ENCODE results near the gene PNPLA2.

Gene PNPLA2

DNA sequence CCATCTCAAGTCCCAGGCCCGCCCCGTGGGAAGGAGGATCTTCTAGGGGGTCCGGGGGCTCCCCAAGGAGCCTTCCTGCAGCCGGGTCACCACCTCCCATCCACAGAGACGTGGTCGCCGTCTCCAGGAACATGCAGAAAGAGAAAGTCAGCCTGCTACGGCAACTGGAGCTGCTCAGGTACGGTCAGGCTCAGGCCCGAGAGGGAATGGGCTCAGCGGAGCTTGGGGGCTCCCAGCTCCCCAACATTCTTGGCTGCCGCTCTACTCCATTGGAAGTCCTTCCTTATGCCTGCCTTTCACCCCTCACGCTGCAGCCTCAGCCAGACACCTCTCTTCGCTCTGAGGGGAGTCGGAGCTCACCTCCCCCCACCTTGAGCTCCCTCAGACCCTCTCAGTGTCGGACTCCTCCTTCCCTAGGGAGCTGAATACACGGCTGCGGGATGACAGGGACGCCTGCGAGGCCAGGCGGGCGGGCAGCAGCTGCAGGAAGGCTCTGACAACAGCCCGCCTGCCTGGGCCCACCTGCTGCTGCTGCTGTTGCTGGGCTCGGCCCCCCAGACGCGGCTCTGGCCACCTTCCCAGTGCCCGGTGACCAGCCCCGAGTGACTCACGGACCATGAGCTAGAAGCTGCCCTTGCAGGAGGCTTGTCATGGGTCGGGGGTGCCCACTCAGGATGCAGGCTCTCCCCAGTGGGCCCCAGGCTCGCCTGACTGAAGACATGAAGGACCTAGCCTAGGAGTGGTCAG, 12.6 kb downstream of the PNPLA2 start:
- peak; percentile 63 for DNase-seq (ENCODE audit: low read depth)

DNA sequence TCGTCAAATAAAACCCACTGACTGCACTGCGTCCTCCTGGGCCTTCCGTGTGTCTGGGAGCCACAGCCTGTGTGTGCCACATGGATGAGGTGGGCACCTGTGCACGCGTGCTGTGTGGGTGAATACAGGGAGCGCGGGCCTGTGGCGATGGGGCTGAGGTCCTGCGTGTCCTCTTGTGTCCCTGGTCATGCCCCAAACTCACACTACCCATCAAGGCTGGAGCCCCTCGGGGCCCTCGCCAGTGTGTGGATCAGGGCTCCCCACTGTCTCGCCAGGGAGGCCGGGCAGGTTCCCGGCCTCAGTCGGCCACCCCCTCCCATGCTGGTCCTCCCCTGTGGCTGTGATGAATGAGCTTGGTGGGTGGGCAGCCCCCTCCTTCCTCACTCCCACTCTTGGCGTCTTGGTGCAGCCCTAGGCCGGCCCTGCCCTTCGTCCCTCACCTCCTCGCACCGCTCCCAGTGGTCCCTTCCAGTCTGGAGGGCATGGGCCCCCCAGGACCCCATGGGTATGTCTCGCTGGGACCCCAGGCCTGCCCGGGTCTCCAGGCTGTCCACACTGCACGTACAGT, 13.3 kb downstream of the PNPLA2 start:
- no peak for DNase-seq (ENCODE audit: low read depth)

DNA sequence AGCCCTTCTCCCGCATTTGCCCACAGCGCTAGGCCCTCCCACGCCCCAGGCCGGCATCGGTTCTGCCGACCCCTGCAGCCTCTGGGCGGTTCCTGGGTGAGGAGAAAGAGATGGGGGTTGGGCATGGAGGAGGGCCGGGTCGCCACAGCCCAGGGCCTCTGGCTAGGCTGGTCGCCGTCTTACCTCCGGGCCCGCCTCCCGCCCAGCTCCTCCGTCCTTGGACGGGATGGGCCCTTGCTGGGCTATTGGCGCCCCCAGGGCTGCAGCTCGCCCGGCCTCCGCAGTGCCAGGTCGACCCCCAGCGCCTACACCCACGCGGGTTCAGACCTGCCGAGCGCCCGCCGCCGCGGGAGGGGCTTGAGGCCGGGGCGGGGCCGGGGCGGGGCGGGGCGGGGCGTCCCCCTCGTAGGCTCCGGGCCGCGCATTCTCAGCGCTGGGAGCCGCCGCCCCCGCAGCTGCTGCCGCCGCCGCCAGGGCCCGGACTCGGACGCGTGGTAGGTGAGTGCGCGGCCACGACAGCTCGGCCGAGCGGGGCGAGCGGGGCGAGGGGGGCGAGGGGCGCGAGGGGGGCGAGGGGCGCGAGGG, 13.9 kb downstream of the PNPLA2 start, which contains the start of gene CD151:
CD151 (plus strand) TSS at position 424 of the 585 bp plus-strand sequence. CDS start 3,118 bp downstream, outside the sequence.
- peak; percentile 67 for DNase-seq (ENCODE audit: low read depth)

DNA sequence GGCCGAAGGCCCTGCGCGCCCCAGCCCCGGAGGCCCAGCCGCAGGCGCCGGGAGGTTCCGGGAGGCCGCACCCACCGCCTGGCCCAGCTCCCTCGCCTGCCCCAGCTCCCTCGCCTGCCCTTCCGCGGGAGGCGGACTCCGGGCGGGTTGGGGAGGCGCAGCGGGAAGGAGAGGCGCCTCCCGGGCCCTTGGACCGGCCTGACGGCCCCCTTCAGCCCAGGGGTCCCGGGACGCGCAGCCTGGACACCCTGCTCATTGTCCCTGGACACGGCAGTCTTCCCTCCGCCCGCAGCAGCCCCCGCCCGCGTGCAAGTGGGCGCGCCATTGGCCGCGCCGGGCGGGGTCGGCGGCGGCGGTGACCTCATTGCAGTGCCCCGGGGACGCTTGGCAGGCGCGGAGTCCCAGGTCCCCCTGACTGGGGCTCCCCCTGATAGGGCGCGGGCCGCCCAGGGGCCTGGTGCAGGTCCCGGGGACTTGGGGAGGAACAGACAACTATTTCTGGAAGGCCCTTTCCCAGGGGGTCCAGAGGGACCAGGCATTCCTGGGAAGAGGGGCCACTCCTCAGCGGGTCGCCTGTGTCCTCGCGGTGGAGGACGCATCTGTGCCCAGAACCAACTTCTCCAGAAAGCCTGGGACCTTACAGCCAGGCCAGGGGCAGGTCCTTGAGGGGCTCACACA, 14.5 kb downstream of the PNPLA2 start:
- DNase-seq (ENCODE audit: low read depth) = peak; percentile 57

DNA sequence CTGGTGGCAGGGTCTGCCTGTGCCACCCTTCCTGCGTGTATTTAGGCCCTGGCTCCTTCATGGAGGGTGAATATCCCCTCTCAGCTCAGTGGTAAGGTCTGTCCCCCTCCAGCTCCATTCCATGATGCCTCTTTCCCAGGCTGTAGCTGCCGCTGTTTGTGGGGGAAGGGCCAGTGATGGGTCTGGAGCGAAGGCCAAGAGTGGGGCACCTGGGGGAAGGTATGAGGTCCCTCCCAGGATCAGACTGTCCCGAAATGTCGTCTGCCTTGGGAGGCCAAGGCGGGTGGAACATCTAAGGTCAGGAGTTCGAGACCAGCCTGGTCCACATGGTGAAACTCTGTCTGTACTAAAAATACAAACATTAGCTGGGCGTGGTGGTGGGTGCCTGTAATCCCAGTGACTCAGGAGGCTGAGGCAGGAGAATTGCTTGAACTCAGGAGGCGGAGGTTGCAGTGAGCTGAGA, 15.2 kb downstream of the PNPLA2 start:
- peak; percentile 34 for DNase-seq (ENCODE audit: low read depth)

DNA sequence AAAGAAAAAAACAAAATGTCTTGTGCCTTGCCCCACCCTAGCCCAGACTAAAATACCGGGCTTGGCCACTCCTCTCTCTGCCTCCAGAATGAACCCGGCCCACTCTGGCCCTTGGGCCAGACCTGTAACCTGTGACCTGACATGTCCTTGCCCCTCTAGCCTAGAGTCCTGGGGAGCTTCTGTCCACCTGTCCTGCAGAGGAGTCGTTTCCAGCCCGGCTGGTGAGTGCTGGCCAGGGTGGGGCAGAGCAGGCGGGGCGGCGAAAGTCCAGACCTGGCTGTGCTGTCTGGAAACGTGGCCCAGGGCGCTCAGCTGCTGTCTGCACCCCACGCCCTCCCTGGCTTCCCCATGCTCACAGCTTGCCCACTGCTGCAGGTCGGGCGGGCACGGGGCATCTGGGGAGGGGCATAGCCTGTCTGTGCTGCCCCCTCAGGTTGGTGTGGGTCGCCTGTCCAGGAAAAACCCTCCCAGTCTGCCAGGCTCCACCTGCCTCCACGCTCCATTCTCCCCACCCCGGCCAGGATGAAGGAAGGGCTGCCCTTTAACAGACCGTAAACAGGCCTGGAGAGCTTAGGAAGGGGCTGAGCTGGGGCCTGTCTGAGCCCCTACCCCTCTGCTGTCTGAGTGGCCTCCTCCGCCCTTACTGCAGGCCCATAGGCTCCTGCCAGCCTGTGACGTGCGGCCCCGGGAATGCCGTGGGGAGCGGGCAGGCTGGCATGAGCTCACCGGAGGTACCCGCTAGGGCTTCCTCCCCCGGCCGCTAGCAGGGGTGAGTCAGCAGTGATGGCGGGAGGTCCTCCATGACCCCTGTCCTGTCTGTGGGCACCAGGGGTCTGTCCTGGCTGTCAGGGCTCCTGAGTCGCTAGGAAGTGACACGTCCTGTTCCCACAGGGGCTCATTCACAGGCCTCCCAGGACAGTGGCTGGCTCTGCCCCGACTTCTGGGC, 15.9 kb downstream of the PNPLA2 start:
- peak; percentile 87 for DNase-seq (ENCODE audit: low read depth)

DNA sequence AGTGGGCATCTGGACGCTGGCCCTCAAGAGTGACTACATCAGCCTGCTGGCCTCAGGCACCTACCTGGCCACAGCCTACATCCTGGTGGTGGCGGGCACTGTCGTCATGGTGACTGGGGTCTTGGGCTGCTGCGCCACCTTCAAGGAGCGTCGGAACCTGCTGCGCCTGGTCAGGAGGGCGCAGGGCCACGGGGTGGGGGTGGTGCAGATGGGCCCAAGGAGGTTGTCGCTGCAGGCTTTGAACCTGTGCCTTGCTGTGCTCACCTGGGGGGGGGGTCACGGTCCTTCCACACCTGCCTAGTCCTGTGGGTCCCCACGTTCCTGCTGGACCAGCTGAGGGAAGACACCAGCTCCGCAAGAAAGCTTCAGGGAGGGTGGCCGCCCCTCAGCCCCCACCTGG, 17.6 kb downstream of the PNPLA2 start:
- DNase-seq (ENCODE audit: low read depth) = no peak

DNA sequence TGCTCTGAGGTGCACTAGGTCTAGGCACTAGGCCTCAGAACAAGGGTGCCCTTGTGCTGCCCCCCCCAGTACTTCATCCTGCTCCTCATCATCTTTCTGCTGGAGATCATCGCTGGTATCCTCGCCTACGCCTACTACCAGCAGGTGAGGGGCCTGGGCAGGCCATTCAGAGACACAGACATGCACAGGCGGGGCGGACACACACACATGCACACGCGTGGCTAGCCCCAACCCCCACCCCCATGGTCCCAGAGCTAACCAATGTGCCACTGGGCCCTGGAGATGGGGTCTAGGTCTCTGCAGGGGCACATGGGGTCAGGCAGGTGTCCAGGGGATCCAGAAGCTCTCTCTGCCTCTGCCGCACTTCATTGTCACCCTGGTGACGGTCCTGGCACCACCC, 18.0 kb downstream of the PNPLA2 start:
- no peak for DNase-seq (ENCODE audit: low read depth)

DNA sequence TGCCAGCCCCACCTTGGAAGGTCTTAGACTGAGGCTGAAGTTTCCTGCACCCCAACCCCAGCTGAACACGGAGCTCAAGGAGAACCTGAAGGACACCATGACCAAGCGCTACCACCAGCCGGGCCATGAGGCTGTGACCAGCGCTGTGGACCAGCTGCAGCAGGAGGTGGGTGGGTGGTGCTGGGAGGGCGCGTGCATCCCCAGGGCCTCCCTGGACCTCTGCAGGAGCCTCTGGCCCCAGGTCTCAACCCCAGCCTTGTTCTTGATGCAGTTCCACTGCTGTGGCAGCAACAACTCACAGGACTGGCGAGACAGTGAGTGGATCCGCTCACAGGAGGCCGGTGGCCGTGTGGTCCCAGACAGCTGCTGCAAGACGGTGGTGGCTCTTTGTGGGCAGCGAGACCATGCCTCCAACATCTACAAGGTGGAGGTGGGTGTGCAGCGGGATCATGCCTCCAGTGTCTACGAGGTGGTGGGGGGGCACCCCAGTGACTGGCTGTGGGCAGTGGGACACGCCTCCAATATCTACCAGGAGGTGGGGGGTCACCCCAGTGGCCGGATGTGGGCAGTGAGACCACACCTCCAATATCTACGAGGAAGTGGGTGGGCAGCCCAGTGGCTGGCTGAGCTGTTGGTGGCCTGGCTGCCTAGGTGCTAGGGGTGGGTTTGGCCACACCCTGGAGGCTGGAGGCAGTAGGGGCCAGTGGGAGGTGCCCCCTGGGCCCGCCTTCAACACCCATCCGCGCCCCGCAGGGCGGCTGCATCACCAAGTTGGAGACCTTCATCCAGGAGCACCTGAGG, 18.7 kb downstream of the PNPLA2 start:
- no peak for DNase-seq (ENCODE audit: low read depth)

DNA sequence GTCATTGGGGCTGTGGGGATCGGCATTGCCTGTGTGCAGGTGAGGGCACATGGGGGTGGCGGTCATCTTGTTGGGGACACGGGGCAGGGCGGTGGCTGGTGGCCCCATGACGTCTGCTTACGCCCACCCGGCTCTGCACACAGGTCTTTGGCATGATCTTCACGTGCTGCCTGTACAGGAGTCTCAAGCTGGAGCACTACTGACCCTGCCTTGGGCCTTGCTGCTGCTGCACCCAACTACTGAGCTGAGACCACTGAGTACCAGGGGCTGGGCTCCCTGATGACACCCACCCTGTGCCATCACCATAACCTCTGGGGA, 19.2 kb downstream of the PNPLA2 start:
- DNase-seq (ENCODE audit: low read depth) = no peak

DNA sequence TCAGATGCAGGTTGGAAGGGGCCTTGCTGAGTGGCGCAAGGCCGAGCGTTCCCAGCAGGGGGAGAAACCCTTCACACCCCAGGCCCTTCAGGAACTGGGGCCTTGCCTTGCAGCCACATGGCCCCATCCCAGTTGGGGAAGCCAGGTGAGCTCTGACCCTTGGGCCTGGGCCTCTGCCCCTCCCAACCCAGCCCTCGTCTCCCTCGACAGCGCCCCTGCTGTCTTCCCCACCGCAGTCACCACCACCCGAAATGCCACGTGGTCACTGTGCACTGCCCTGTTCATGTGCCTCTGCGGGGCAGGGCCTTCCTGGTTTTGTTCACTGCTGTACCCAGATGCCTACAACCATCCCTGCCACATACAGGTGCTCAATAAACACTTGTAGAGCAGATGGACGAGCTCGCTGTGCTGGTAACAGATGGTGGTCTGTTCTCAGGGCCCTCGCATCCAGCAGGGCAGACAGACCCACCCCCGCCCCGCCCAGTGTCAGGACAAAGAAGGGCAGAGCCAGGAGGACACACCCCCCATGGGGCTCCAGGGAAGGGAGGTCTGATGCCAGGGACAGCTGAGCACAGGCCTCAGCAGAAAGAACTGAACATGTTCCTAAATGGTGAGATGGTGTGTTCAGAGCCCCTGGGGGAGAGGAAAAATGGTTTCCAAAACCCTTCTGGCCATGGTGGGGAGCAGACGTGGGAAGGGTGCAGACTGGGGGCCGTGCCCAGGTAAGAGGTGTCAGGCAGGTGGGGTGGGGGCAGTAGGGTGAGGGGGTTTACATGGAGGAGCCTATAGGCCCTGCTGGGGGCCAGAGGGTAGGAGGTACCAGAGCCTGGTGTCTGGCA, 19.9 kb downstream of the PNPLA2 start:
- DNase-seq (ENCODE audit: low read depth) = peak; percentile 40

DNA sequence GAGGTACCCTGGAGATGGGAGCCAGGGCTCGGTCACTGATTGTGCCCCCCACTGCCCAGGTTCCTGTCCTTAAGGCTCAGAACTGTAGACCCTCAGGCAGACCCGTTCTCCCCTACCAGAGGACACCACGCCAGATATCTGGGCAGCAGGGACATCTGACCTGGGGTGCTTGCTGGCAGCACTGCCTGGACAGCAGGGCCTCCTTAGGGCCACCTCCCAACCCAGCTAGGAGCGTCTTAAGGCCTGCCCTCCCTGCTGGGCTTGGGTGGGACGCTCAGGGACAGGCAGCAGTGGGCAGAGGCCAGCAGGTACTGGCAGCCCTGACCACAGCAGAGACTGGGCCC, 20.5 kb downstream of the PNPLA2 start:
- no peak for DNase-seq (ENCODE audit: low read depth)

DNA sequence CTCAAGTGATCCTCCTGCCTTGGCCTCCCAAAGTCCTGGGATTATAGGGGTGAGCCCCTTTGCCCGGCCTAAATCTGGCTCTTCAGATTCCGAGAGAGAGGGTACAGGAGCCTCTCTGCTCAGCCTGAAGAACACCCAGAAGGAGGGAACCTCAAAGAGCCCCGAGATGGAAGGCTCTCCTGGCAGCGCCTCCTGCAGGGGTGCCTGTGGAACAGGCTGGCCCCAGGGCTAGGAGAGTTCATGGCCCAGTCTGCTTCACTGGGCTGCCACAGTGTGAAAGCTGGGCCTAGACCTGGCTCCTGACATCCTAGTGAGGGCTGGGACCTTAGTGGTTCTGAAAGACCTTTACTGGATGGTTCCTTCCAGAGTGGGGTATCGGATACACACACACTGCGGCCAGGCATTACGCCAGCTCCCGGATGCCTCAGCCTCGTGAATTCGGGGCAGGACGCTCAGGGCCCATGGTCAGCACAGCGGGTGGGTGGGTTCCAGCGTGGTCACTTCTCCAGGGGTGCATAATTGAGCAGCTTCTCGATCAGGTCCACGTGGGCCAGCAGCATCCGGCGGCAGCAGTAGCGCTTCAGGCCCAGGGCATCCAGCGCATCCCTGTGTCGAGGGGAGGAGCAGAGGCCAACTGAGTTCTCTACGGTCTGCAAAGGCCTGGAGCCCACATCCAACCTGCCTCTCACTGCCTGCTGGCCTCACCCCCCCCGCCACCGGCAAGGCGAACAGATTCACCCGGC, 21.3 kb downstream of the PNPLA2 start:
- DNase-seq (ENCODE audit: low read depth) = peak; percentile 31

DNA sequence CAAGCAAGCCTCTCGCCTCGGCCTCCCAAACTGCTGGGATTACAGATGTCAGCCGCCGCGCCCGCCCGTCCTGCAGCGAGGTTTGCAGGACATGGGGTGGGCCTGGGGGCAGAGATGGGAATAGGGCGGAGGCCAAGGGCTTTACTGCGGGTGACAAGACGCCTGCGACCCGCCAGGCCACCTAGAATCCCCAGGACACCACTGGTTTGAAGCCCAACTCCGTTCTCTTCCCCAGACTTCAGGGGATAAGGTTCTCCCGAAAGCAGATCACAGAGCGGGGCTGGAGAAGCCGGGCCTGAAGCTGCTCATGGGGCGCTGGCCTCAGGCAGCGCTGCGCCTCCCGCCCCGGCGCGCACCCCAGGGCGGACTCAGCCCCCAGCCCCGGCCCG, 23.3 kb downstream of the PNPLA2 start:
- no peak for DNase-seq (ENCODE audit: low read depth)

DNA sequence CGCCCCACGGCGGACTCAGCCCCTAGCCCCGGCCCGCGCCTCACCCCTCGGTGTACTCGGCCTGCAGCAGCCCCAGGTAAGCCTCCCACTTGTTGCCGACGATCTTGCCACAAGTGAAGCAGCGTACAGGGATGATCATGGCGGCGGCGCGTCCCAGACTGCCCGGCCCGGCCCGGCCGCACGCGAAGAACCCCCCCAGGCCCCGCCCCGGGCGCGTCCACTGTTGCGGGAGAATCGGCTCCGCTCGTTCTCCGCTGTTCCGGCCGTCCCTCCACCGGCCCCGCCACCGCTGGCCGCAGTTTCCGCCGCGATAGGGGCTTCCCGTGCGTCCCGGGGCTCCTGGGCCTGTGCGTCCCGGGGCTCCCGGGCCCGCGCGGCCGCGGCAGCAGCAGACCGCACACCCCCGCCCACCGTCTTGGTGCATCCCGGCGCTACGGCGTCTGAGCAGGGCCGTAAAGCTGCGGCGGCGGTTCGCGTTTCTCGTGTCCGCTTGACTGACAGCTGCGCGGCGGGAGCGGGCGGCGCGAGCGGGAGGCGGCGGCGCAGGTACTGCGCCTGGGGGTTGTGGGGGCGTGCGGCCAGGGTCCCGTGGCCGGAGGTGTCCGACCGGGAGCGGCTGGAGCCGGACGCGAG, 23.8 kb downstream of the PNPLA2 start, which contains the start of the genes POLR2L and TSPAN4:
POLR2L (minus strand) TSS at position 160 of the 633 bp plus-strand sequence; CDS start at position 139, 21 bp downstream.
TSPAN4 (plus strand) TSS at position 483 of the 633 bp plus-strand sequence. CDS start 7,453 bp downstream, outside the sequence.
- DNase-seq (ENCODE audit: low read depth) = peak; percentile 87

DNA sequence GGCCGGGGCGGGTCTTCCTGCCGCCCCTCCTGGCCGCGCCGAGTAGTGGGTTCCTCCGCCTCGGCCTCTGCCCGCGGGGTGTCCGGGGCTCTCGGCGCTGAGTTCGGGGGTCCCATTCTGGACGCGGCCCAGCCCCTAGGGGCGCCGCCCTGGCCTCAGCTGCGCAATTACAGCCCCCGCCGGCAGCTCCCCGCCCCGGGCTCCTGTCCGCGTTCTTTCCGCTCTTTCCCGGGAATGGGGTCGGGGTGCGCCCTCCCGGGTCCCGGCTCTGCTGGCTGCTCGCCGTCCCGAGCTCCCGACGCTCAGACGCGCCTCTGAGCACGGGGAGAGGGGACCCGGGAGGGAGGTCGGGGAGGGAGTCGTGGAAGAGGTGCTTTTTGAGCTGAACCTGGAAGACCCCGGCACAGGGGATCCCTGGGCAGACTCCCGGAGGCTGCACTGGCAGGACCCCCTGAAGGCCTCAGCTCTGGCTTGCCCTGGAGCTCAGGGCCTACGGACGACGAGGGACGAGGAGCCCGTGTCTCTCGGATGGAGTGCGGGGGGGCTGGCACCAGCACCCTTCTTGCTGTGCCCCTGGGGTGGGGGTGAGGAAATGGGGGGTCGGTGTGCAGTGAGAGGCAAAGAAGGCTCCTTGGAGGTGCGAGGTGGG, 24.5 kb downstream of the PNPLA2 start:
- DNase-seq (ENCODE audit: low read depth) = peak; percentile 33

DNA sequence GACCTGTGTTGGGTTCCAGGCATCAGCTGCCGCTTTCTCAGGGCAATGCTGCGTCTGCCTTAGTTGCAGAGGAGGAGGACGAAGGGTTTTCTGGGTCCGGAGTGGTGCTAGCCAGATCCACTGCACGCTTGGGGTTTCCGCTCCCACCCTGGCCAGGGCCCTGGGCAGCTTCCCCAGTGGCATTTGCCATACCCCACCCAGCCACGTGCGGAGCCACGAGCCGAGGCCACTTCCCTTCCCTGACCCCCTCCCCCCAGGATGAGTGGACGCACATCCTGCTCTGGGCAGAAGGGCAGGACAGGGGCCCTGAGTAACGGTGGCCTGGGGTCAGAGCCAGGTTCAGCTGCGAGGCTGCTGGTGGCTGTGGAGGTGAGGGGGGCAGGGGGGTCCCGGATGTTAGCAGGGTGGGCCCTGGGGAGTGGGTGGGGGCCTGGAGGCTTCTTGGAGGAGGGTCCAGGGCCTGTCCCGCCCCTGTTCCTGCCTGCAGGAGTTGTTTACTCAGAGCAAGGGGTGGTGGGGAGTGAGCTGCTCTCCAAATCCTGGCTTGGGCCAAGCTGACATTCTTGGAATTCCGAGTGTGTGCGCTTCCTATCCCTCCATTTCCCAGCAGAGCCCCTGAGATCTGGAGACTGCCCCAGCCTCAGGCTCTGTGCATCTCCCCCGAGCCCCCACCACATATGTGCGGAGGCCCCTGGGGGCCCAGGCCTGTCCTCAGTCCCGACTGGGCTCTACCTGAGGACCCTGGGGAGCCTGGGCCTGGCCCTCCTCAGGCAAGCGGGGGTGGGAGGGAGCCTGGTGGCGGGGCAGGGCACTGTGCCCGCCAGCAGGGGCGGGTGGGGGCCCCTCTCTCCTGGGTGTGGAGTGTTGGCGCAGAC, 25.3 kb downstream of the PNPLA2 start:
- DNase-seq (ENCODE audit: low read depth) = peak; percentile 98
